Astrocyte of the cerebellum (primary cell): ENCODE data around the gene VASH1.
A peak's percentile ranks its signal among the peaks of the same experiment; 100 is the strongest.

Source experiments
- DNase-seq: peaks from one replicate; pipeline ENCODE4 v3.0.0-alpha.2; 2011; ENCODE audit warnings: low read depth
- H3K4me3 ChIP-seq: 2 replicates; pipeline ENCODE4 v1.5.1; 2011; ENCODE audit warnings: mild to moderate bottlenecking, low read depth, low read length, moderate library complexity
- in situ Hi-C: cut with HindIII; loops from 2 replicates; pipeline ENCODE4 v1.10.0; 2017; ENCODE audit warnings: low sequenced_read_pairs
- TF ChIP-seq, protein P1 (sequence below): IDR thresholded peaks from 2 replicates; pipeline ENCODE4 v1.5.1; 2012; ENCODE audit warnings: low read length, low read depth, moderate library complexity, mild to moderate bottlenecking; ENCODE audit errors: missing control alignments

The VASH1 gene

DNA sequence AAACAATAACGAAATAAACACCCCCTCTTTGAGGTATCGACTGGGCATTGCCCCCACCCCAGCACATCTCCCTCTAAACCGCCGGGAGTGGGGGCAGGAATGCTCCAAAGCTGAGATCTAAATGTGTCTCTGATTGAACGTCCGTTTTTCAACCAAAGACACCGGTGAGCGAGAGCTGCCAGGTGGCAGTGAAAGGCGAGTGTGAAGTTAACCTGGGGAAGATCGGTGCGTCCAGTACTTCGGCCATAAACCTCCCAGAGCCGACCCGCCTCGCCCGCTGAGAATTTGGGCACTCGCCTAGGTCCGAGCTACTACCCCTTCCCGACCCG lies 50.8 kb downstream of the VASH1 start:
- peak overlapping the region; percentile 87 for H3K4me3 ChIP-seq
- in situ Hi-C loops, result no loop called here
- TF ChIP-seq, protein P1, sequence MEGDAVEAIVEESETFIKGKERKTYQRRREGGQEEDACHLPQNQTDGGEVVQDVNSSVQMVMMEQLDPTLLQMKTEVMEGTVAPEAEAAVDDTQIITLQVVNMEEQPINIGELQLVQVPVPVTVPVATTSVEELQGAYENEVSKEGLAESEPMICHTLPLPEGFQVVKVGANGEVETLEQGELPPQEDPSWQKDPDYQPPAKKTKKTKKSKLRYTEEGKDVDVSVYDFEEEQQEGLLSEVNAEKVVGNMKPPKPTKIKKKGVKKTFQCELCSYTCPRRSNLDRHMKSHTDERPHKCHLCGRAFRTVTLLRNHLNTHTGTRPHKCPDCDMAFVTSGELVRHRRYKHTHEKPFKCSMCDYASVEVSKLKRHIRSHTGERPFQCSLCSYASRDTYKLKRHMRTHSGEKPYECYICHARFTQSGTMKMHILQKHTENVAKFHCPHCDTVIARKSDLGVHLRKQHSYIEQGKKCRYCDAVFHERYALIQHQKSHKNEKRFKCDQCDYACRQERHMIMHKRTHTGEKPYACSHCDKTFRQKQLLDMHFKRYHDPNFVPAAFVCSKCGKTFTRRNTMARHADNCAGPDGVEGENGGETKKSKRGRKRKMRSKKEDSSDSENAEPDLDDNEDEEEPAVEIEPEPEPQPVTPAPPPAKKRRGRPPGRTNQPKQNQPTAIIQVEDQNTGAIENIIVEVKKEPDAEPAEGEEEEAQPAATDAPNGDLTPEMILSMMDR, result no peak
- no peak for DNase-seq

DNA sequence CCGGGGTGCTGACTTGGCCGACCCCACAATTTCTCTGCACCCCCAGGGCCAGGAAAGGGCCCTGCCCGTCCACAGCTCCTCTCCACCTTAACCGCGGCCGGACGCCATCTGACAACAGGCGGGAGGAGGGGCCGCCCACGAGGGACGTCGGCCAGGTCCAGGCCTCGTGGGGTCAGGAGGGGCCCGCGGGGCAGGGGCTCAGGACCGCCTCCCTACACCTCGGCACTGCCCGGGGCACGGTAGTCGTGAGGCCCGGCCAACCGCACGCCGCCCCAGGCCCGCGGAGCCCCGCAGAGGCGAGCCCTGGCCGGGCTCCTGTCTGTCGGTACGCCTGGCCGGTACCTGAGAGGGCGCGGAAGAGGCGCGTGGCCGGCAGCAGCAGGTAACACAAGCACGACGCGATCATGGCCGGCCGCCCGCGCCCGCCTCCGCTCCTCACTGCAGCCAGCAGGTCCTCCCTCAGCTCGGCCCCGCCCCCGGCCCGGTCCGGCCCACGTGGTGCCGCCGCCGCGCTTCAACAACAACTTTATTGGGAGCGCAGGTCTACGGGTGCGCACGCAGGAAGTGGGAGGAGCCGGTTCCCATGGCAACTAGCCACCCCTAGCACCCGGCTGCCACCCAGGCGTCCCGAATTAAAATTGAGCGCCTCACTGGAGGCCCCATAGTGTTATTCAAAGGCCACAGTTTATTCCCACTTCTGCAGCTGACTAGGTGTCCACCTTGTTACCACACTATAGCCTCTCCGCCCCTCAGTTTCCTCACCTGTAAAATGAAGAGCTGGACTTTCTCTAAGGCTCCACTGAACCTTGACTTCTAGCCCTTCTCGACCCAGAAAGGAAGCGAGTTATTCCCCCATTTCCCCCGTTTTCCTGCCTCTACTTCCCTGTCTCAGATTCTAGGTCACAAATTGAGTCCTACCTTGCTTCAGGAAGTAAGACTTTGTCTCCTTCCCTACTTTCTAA lies 51.4 kb downstream of the VASH1 start, which contains the start of gene ANGEL1:
ANGEL1 (minus strand) TSS at position 461 of the 962 bp plus-strand sequence; CDS start at position 406, 55 bp downstream.
- DNase-seq, result peak; percentile 72
- TF ChIP-seq, protein P1, result no peak
- in situ Hi-C loops, result no loop called here
- peak within 1 kb of the TSS; percentile 87 for H3K4me3 ChIP-seq

DNA sequence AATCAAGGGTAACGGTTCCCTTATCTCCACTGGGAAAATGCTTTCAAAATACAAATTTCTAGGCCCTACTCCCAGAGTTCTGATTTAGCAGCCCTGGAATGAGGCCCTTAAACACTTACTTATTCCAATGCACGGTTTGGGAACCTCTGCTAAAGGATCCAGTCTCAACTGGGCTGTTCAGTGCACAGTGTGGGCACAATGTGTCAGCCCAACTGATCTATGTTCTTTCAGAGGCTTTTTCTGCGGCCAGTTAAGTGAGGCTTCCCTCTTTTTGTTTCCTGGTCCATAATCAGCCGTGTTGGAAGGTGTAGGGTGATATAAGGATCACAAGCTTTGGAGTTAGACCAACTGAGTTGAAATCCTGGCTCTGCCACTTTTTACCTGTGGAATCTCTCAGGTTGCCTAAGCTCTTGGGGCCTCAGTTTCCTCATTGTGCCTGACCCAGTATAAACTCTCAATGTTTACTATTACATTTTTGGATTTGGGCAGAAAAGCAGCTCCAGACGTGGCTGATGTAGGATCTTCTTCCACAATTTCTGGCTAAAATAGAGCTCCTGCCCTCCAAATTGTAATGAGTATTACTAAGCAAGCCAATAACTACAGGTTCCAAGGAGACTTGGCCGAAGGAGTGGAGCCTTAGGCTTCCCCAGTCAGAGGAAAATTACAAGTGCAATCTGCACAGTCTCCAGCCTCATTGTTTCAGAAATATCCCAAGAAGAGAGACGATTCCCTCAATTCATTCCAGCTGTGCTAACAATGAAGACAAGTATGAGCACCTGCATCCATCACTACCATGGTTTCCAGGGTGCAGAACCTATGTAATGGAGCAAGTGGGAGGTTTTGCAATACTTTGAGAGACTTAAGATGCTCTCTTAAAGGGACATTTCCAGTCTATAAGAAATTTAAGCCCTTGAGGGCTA lies 53.7 kb downstream of the VASH1 start:
- TF ChIP-seq, protein P1, result no peak
- no peak overlapping the region for H3K4me3 ChIP-seq
- DNase-seq, result no peak
- in situ Hi-C loops, result no loop called here

DNA sequence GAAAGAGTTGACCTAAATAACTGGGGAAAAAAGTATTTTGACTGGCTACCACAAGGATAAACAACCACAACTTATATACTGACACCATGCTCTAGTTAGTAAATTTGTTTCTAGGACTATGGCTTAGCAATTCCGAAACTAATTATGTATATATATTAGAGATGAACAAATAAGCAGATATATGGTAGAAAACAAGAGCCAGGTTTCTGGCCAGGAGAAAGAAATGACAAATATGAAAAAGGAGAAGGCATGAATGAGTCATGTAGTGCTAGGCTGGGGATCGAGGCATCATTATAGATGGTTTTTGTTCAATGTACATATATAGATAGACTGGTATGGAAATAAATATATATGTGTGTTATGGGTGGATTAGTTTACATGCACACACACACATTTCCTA lies 59.4 kb downstream of the VASH1 start:
- in situ Hi-C loops, result no loop called here
- no peak for DNase-seq
- H3K4me3 ChIP-seq, result no peak overlapping the region
- TF ChIP-seq, protein P1, result no peak

DNA sequence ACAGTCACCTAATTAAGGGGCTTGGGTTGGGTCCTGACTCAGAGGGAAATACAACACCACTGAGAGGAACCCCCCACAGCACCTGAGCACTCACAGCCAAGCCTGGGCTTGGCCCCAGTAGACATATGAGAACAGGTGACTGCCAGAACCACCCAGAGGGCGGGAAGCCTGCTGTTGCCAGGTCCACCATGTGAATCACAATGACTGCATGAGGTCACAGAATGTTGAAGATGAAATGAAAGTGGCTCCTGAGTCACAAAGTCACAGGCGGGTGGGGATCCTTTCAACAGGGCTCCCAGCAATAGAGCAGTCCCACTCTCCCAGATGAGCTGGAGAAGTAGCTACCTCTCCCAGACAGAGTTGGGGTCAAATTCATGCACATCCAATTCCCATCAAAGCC lies 64.9 kb downstream of the VASH1 start, which contains the start of gene LRRC74A:
LRRC74A (plus strand) TSS at position 287 of the 400 bp plus-strand sequence. CDS start 290 bp downstream, outside the sequence.
- in situ Hi-C loops, result no loop called here
- TF ChIP-seq, protein P1, result no peak
- DNase-seq, result no peak
- H3K4me3 ChIP-seq, result no peak within 1 kb of the TSS

DNA sequence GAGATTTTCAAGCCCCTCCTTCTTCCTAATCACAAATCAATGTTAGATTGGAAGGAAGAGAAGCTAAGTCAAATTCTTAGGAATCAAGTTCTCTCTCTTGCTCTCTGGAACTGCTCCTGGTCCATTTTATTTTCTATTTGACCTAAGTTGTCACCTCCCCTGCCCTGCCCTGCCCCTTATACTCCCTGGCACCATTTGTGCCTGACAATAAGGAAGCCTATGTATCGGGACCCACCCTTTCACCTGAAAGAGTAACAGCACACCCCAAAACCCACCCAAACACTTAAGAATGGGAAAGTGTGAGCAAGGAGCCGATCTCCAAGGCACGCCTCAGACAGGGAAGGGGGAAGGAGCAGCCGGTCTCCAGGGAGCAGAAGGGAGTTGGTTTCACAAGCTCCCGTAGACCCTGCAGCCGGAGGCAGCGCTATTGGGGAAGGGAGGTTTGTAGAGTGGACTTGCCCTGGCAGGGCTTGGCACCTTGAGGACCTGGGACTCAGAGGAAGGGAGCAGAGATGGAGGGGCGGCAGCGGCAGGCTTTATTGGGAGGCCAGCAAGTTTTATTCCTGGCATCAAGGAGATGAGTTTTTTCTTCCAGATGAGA lies 66.5 kb downstream of the VASH1 start:
- TF ChIP-seq, protein P1, result no peak
- DNase-seq, result no peak
- in situ Hi-C loops, result no loop called here
- H3K4me3 ChIP-seq, result peak overlapping the region; percentile 15
